Transverse colon (tissue), 4 donors: ENCODE measurements around the gene SRSF10.

Experiments
- CTCF ChIP-seq, 5 experiments: fragments of 200-600 bp in 3 of 5; fragments of 450-650 bp in 2 of 5; sonication (generic) in 3 of 5; IDR thresholded peaks; 1 replicate in 2 of 5; 2 replicates in 3 of 5; pipeline ENCODE4 v1.5.1; 2016 to 2017; ENCODE audit warnings: antibody characterized with exemption in 5 of 5, inconsistent platforms in 3 of 5, mild to moderate bottlenecking in 2 of 5, moderate library complexity in 1 of 5
- POLR2A ChIP-seq: fragments of 450-650 bp; IDR thresholded peaks from one replicate; pipeline ENCODE4 v1.6.1; 2016; ENCODE audit warnings: antibody characterized with exemption, mild to moderate bottlenecking, moderate library complexity
- POLR2AphosphoS5 ChIP-seq, 3 donors: sonication (generic); formaldehyde crosslinking; IDR thresholded peaks; one replicate each; pipeline ENCODE4 v1.6.1; 2016; ENCODE audit warnings: antibody characterized with exemption in 3 of 3

GRCh38 chr1:23963617-23964234, 16.4 kb downstream of the SRSF10 start:
- TF ChIP-seq POLR2A (no peak), CTCF (IDR thresholded peaks at IDR 0.05) (no peak), POLR2AphosphoS5 (IDR thresholded peaks at IDR 0.05) (no peak)
